Osteoblast (primary cell): ENCODE measurements around the gene CLCNKA. TPM values are rescaled to one million over a fixed set of nuclear protein-coding genes. Genes with fewer than 3 reads are reported as not detected.

Source experiments
- DNase-seq: peaks from one replicate; pipeline ENCODE4 v3.0.0; 2011; ENCODE audit warnings: low spot score, mixed read lengths; ENCODE audit not compliant: insufficient read length; ENCODE audit errors: missing footprints
- H2AFZ ChIP-seq: 2 replicates; pipeline ENCODE4 v1.6.0; 2011; ENCODE audit warnings: mild to moderate bottlenecking, low read length
- H3K27ac ChIP-seq: 2 replicates; pipeline ENCODE4 v1.5.1; 2011; ENCODE audit warnings: mild to moderate bottlenecking, low read depth, low read length, moderate library complexity
- H3K27me3 ChIP-seq: 2 replicates; pipeline ENCODE4 v1.6.0; 2012; ENCODE audit warnings: mild to moderate bottlenecking, control low read depth, inconsistent platforms, low read length, moderate library complexity; ENCODE audit not compliant: insufficient read depth
- H3K36me3 ChIP-seq: 2 replicates; pipeline ENCODE4 v1.5.1; 2011; ENCODE audit warnings: mild to moderate bottlenecking, low read length, control low read depth, moderate library complexity; ENCODE audit not compliant: insufficient read depth
- H3K4me1 ChIP-seq: 2 replicates; pipeline ENCODE4 v1.5.1; 2011; ENCODE audit warnings: mild to moderate bottlenecking, low read length, control low read depth, moderate library complexity; ENCODE audit not compliant: insufficient read depth
- H3K4me2 ChIP-seq: 2 replicates; pipeline ENCODE4 v1.6.0; 2011; ENCODE audit warnings: mild to moderate bottlenecking, low read length; ENCODE audit not compliant: insufficient read depth
- H3K4me3 ChIP-seq: fragments of 200-600 bp; sonication (generic); 3 replicates; pipeline ENCODE4 v1.5.1; 2012; ENCODE audit warnings: mild to moderate bottlenecking, low read length, inconsistent platforms; ENCODE audit not compliant: insufficient read depth
- H3K79me2 ChIP-seq: 2 replicates; pipeline ENCODE4 v1.6.0; 2012; ENCODE audit warnings: mild to moderate bottlenecking, low read length, control low read depth, inconsistent platforms; ENCODE audit not compliant: insufficient read depth
- H3K9me3 ChIP-seq: 2 replicates; pipeline ENCODE4 v1.5.1; 2011; ENCODE audit warnings: low read depth, low read length, control low read depth
- H4K20me1 ChIP-seq: 2 replicates; pipeline ENCODE4 v1.6.0; 2012; ENCODE audit warnings: mild to moderate bottlenecking, low read length, control low read depth; ENCODE audit not compliant: insufficient read depth
- CTCF ChIP-seq: IDR thresholded peaks from 2 replicates; pipeline ENCODE4 v1.5.1; 2011; ENCODE audit warnings: mild to moderate bottlenecking, low read depth, low read length, moderate library complexity; ENCODE audit errors: extremely low read depth
- total RNA-seq: library from RNA; depleted of rRNA; stranded (reverse); fragments of >200 nt; gene quantifications from 2 replicates; pipeline ENCODE4 v1.2.3, GENCODE V29; 2012

The CLCNKA gene
- total RNA-seq, 1 donor, result not detected

GRCh38 chr1:16072095-16072494 is 50.3 kb downstream of the CLCNKA start:
- peaks cover 28% of the 10 kb centered on the region for H3K4me1 ChIP-seq
- TF ChIP-seq CTCF, result no peak
- peak; percentile 69 for DNase-seq
- no peak overlapping the region for H3K4me3 ChIP-seq
- no peaks in the 10 kb centered on the region for H3K9me3 ChIP-seq
- H3K27ac ChIP-seq, result no peak overlapping the region
- H3K27me3 ChIP-seq, result no peaks in the 10 kb centered on the region
- H3K79me2 ChIP-seq, result no peaks in the 10 kb centered on the region
- H3K4me2 ChIP-seq, result no peak overlapping the region
- no peaks in the 10 kb centered on the region for H4K20me1 ChIP-seq
- H2AFZ ChIP-seq, result no peak overlapping the region
- no peaks in the 10 kb centered on the region for H3K36me3 ChIP-seq

GRCh38 chr1:16072616-16073484 is 51.0 kb downstream of the CLCNKA start:
- H3K4me1 ChIP-seq, result peaks cover 31% of the 10 kb centered on the region
- H3K4me2 ChIP-seq, result peak overlapping the region; percentile 76
- H4K20me1 ChIP-seq, result no peaks in the 10 kb centered on the region
- peak overlapping the region; percentile 40 for H2AFZ ChIP-seq
- no peaks in the 10 kb centered on the region for H3K27me3 ChIP-seq
- H3K36me3 ChIP-seq, result no peaks in the 10 kb centered on the region
- peak; percentile 81 for DNase-seq
- H3K27ac ChIP-seq, result no peak overlapping the region
- no peak for TF ChIP-seq CTCF
- no peaks in the 10 kb centered on the region for H3K9me3 ChIP-seq
- peak overlapping the region; percentile 66 for H3K4me3 ChIP-seq
- H3K79me2 ChIP-seq, result no peaks in the 10 kb centered on the region

DNA sequence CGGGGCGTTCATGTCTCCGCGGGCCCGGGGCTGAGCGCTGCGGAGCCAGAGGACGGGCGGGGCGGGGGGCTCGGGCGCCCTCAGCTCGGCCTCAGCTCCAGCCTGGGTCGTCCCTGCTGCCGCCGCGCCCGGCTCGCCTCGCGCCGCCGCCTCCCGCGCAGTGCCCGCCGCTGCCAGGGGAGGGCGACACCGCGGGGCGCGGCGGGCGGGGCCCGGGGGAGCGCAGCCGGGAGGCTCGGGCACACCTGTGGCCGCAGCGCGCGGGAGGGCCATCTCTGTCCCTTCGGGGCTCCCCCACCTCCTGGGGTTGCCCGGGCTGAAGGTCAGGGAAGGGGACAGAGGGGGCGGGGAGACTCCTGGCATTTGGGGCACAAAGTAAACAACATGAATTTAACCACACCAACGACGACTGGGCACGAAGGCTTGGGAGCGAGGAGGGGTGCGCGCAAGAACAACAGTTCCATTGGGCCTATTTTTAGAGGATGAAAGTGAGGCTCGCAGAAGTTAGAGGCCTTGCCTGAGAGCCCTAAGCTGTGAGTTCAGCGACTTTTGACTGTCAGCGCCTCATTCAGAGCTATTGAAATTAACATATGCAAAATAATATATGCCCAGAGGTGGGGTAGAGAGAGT is 51.8 kb downstream of the CLCNKA start, which contains the start of gene FAM131C:
FAM131C (minus strand) TSS at position 162 of the 630 bp plus-strand sequence. CDS start 209 bp downstream, outside the sequence.
- Histone ChIP-seq H3K9me3 (no peaks in the 10 kb centered on the region), H4K20me1 (no peaks in the 10 kb centered on the region), H2AFZ (peak within 1 kb of the TSS; percentile 75), H3K36me3 (no peaks in the 10 kb centered on the region), H3K27me3 (no peaks in the 10 kb centered on the region), H3K4me1 (peaks cover 31% of the 10 kb centered on the region), H3K4me2 (peak within 1 kb of the TSS; percentile 76), H3K4me3 (peak within 1 kb of the TSS; percentile 66), H3K79me2 (no peaks in the 10 kb centered on the region), H3K27ac (no peak within 1 kb of the TSS)
- TF ChIP-seq CTCF, result no peak
- DNase-seq, result peak; percentile 97

DNA sequence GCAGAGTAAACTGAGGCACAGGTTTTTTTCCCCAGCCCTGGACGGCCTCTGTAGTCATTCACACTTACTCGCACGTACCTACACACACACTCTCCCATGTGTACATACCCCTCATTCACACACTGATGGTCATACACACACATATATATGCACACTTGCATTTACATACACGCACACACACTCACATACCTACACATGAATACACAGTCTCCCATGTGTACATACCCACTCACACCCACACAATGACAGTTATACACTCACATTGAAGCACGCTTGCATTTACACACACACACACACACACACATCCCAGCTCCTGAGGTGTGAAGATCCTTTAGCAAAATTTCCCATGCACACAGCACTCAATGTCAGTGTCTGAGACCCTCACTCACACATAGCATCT is 52.4 kb downstream of the CLCNKA start:
- DNase-seq, result peak; percentile 57

More for the DNA sequence above, 52.4 kb downstream of the CLCNKA start:
- H3K9me3 ChIP-seq, result no peaks in the 10 kb centered on the region
- no peaks in the 10 kb centered on the region for H4K20me1 ChIP-seq
- peak overlapping the region; percentile 76 for H3K4me2 ChIP-seq
- no peaks in the 10 kb centered on the region for H3K79me2 ChIP-seq
- no peak overlapping the region for H3K4me3 ChIP-seq
- H3K4me1 ChIP-seq, result peaks cover 31% of the 10 kb centered on the region
- TF ChIP-seq CTCF, result no peak
- H3K27ac ChIP-seq, result no peak overlapping the region
- H3K36me3 ChIP-seq, result no peaks in the 10 kb centered on the region
- no peaks in the 10 kb centered on the region for H3K27me3 ChIP-seq
- no peak overlapping the region for H2AFZ ChIP-seq
